SK-N-MC (cell line): Measurements from ENCODE around the gene GPR152.

Experiments
- EZH2 ChIP-seq: fragments of 200-600 bp; sonication (generic); IDR thresholded peaks from one replicate; pipeline ENCODE4 v1.6.1; 2017; ENCODE audit warnings: antibody characterized with exemption
- POLR2AphosphoS5 ChIP-seq: IDR thresholded peaks from 2 replicates; pipeline ENCODE4 v1.6.1; 2012; ENCODE audit warnings: mild to moderate bottlenecking, low read depth, low read length, borderline replicate concordance

- TF ChIP-seq EZH2, result no peak
- no peak for TF ChIP-seq POLR2AphosphoS5
These were observed 912 bp downstream of the GPR152 start for GRCh38 chr11:67451658-67451976.
